Mononuclear cell (primary cell): Measurements from ENCODE around the gene SLC35E2B. TPM values are rescaled to one million over a fixed set of nuclear protein-coding genes. Genes with fewer than 3 reads are reported as not detected.

Experiments used
- H3K27me3 ChIP-seq: 2 replicates; pipeline ENCODE4 v1.6.0; 2011; ENCODE audit warnings: low read length, control low read depth; ENCODE audit not compliant: insufficient read depth
- H3K4me1 ChIP-seq: 2 replicates; pipeline ENCODE4 v1.5.1; 2011; ENCODE audit warnings: mild to moderate bottlenecking, low read length, control low read depth; ENCODE audit not compliant: insufficient read depth
- H3K4me3 ChIP-seq: 2 replicates; pipeline ENCODE4 v1.5.1; 2011; ENCODE audit warnings: mild to moderate bottlenecking, low read length, moderate library complexity
- H3K9me3 ChIP-seq: 2 replicates; pipeline ENCODE4 v1.5.1; 2011; ENCODE audit warnings: low read depth, mild to moderate bottlenecking, control low read depth, low read length
- total RNA-seq: library from RNA; depleted of rRNA; stranded (reverse); fragments of >200 nt; gene quantifications from one replicate; pipeline ENCODE4 v1.2.3, GENCODE V29; 2012

Gene SLC35E2B
- total RNA-seq, 1 donor = 20.5 TPM

DNA sequence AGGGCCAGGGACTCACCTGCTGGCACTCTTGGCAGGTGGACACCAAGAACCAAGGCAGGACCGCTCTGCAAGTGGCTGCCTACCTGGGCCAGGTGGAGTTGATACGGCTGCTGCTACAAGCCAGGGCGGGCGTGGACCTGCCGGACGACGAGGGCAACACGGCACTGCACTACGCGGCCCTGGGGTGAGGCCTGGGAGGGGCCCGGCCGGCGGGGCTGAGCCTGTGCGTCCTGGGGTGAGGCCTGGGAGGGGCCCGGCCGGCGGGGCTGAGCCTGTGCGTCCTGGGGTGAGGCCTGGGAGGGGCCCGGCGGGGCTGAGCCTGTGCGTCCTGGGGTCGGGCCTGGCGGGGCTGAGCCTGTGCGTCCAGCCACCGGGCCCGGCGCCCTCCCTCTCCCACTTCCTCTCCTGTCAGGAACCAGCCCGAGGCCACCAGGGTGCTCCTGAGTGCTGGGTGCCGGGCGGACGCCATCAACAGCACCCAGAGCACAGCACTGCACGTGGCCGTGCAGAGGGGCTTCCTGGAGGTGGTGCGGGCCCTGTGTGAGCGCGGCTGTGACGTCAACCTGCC lies 65.2 kb downstream of the SLC35E2B start:
- H3K4me1 ChIP-seq = peaks cover 5% of the 10 kb centered on the region
- no peak overlapping the region for H3K4me3 ChIP-seq
- no peaks in the 10 kb centered on the region for H3K9me3 ChIP-seq
- peaks cover 3% of the 10 kb centered on the region for H3K27me3 ChIP-seq

- no peaks in the 10 kb centered on the region for H3K27me3 ChIP-seq
- no peak overlapping the region for H3K4me3 ChIP-seq
- peaks cover 5% of the 10 kb centered on the region for H3K4me1 ChIP-seq
- no peaks in the 10 kb centered on the region for H3K9me3 ChIP-seq
These were observed 66.1 kb downstream of the SLC35E2B start for GRCh38 chr1:1626207-1627141.

GRCh38 chr1:1625824-1626206 lies 66.8 kb downstream of the SLC35E2B start:
- Histone ChIP-seq H3K9me3 (no peaks in the 10 kb centered on the region), H3K4me1 (peaks cover 5% of the 10 kb centered on the region), H3K27me3 (no peaks in the 10 kb centered on the region), H3K4me3 (no peak overlapping the region)

DNA sequence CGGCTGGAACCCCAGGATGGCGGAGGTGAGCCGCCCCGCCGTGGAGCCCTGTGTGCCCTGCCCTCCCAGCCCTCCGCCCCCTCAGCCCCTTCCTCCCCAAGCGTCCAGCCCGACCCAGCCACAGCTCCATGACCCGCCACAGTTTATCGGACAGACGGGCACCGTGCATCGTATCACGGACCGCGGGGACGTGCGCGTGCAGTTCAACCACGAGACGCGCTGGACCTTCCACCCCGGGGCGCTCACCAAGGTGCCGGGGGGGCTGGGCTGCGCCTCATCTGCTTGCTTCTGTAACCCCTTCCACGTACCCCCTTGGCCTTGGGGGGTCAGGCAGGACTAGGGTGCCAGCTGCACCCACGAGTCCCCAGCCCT lies 67.2 kb downstream of the SLC35E2B start:
- Histone ChIP-seq H3K9me3 (no peaks in the 10 kb centered on the region), H3K4me1 (peaks cover 1% of the 10 kb centered on the region), H3K4me3 (no peak overlapping the region), H3K27me3 (no peaks in the 10 kb centered on the region)

- H3K27me3 ChIP-seq = no peaks in the 10 kb centered on the region
- H3K4me1 ChIP-seq = no peaks in the 10 kb centered on the region
- no peaks in the 10 kb centered on the region for H3K9me3 ChIP-seq
- no peak overlapping the region for H3K4me3 ChIP-seq
These were observed 67.9 kb downstream of the SLC35E2B start for GRCh38 chr1:1624443-1625403.

DNA sequence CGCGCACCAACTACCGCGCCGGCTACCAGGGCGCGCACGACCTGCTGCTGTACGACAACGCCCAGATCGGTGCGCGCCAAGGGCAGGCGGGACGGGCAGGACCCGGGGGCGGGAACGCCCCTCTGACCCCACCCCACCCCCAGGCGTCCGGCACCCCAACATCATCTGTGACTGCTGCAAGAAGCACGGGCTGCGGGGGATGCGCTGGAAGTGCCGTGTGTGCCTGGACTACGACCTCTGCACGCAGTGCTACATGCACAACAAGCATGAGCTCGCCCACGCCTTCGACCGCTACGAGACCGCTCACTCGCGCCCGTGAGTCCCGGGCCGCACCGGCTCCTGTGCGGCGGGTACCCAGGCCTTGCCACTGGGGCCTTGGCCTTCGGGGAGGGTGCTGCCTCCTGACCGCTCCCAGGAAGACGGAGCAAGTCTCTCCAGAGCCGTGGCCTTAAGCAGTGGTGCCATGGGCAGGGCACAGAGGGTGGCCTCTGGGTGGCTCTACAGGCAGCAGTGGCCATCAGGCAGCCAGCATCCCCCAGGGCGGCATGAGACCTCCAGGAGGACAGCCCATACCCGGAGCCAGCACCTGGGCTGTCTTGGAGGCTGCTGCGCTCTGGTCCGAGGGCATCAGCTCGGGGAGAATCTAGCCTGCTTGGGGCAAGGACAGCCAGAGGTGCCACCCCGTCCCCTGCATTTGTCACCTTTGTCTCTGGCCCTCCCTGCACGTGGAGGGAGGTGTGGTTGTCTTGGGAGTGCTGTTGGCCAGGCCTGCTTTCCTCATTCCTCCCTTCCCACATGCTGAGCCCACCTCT lies 68.8 kb downstream of the SLC35E2B start:
- Histone ChIP-seq H3K9me3 (no peaks in the 10 kb centered on the region), H3K4me3 (no peak overlapping the region), H3K27me3 (no peaks in the 10 kb centered on the region), H3K4me1 (no peaks in the 10 kb centered on the region)

- no peaks in the 10 kb centered on the region for H3K4me1 ChIP-seq
- no peak overlapping the region for H3K4me3 ChIP-seq
- H3K9me3 ChIP-seq = no peaks in the 10 kb centered on the region
- no peaks in the 10 kb centered on the region for H3K27me3 ChIP-seq
These were observed 69.4 kb downstream of the SLC35E2B start for GRCh38 chr1:1623181-1623630.

DNA sequence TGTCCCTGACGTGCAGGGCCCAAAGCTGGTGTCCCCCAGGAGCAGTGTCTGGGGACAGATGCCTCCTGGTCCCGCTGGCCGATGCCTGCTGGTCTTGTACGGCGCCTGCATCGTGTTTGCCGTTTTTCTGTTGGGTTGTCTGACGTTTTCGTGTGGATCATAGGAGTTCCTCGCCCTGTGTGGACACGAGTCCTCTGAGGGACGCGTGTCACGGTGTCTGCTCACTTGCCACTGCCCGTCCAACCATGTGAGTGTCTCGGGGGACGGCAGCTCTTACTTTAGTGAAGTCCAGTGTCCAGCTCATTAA lies 69.9 kb downstream of the SLC35E2B start:
- Histone ChIP-seq H3K4me1 (no peaks in the 10 kb centered on the region), H3K27me3 (no peaks in the 10 kb centered on the region), H3K9me3 (no peaks in the 10 kb centered on the region), H3K4me3 (no peak overlapping the region)

GRCh38 chr1:1622010-1622787 lies 70.4 kb downstream of the SLC35E2B start:
- H3K9me3 ChIP-seq = no peaks in the 10 kb centered on the region
- H3K27me3 ChIP-seq = no peaks in the 10 kb centered on the region
- no peaks in the 10 kb centered on the region for H3K4me1 ChIP-seq
- H3K4me3 ChIP-seq = no peak overlapping the region

DNA sequence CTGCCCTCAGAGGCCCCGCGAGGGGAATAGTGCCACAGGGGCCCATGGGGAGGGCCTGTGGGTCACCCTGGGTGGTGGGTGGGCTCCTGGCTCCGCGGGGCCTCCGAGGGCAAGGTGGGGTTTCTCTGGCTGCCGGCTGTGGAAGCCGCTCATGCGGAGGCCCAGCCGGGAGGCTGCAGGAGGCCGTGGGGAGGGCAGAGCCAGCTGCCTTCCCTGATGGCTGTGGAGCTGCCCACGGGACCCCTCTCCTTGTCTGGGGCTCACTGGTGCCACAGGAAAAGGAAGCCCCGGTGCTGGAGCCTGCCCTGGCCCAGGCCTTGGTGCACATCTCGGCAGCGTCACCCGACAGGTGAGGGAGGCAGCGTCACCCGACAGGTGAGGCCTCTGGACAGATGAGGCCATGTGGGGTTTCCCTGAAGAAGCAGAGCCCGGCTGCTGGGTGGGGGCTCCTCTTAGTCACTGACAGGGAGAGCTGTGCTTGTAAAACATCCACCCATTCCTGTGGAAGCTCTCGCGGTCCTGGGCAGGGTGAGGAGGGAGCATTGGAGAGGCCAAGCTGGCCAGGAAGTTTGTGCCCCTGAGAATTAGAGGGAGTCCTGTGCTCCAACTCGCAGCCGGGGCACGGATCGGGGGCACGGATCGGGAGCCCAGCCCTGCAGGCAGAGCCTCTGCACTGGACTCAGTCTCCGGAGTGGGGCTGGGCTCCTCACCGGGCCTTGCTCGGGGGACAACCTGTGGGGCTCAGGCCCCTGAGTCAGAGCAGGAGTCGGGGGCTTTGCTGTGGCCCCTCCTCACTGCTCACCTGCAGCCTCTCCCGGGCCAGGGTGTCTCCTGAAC lies 71.2 kb downstream of the SLC35E2B start:
- Histone ChIP-seq H3K27me3 (no peaks in the 10 kb centered on the region), H3K4me3 (no peak overlapping the region), H3K9me3 (no peaks in the 10 kb centered on the region), H3K4me1 (peaks cover 8% of the 10 kb centered on the region)

GRCh38 chr1:1620433-1621139 lies 72.0 kb downstream of the SLC35E2B start:
- H3K4me3 ChIP-seq = no peak overlapping the region
- peaks cover 11% of the 10 kb centered on the region for H3K4me1 ChIP-seq
- H3K9me3 ChIP-seq = no peaks in the 10 kb centered on the region
- no peaks in the 10 kb centered on the region for H3K27me3 ChIP-seq

DNA sequence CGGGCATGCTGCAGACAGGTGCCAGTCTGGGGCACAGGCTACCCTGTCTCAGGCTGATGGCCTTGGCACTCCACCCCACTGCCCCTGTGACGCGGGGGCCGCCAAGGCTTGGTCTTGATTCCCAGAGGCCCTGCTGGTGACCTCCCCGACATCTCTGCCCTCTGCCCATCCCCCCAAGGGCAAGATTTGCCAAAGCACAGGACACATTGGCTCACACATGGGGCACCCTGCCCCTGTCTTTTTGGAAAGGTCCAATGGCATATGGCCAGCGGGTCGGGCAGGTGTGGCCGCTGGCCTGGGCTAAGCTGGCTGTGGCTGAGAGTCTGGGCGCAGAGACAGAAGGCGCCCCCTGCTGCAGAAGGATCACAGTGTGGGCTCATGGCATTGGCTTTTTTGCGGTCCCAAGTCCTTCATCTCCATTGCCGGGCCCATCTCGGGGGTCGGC lies 72.7 kb downstream of the SLC35E2B start:
- Histone ChIP-seq H3K4me1 (peaks cover 11% of the 10 kb centered on the region), H3K27me3 (no peaks in the 10 kb centered on the region), H3K9me3 (no peaks in the 10 kb centered on the region), H3K4me3 (no peak overlapping the region)
